Naive thymus-derived CD8-positive, alpha-beta T cell (primary cell): ENCODE data around the gene PDZK1IP1. TPM values are rescaled to one million over a fixed set of nuclear protein-coding genes. Genes with fewer than 3 reads are reported as not detected.
A peak's percentile ranks its signal among the peaks of the same experiment; 100 is the strongest.
"Not testable (repeated sequence)": the region's sequence is repeated elsewhere in the genome, so short reads cannot be mapped to it uniquely, and the experiment has no call there.

ENCODE experiments used
- ATAC-seq, 2 donors: fragments of 150-1000 bp; cut with Tn5 transposase in 1 of 2; sonication (Bioruptor Pico), chemical (Tn5 transposase) in 1 of 2; 1 replicate in 1 of 2; 2 replicates in 1 of 2; pipeline ENCODE4 v1.10.0; 2021; ENCODE audit warnings: mild to moderate bottlenecking in 2 of 2, moderate library complexity in 2 of 2
- POLR2A ChIA-PET: fragments of 350-600 bp; sonication (Branson Sonifier 250); formaldehyde crosslinking; loops from one replicate; lab custom pipeline; 2021; ENCODE audit warnings: antibody characterized with exemption; lab: Charles Lee
- DNase-seq, 10 donors: peaks; one replicate each; pipeline versions ENCODE4 v3.0.0 to v3.0.0-alpha.2; 2020 to 2022
- H3K27ac Mint-ChIP-seq, 10 donors: one replicate each; pipeline ENCODE4 v1.8.0; 2020 to 2022; ENCODE audit warnings: mild to moderate bottlenecking in 10 of 10, mixed read lengths in 10 of 10, moderate library complexity in 4 of 10, inconsistent platforms in 1 of 10
- H3K27me3 Mint-ChIP-seq, 5 donors: one replicate each; pipeline ENCODE4 v1.8.0; 2021 to 2022; ENCODE audit warnings: mixed read lengths in 5 of 5
- H3K36me3 Mint-ChIP-seq, 3 donors: one replicate each; pipeline ENCODE4 v1.8.0; 2020 to 2022; ENCODE audit warnings: mixed read lengths in 3 of 3, mild to moderate bottlenecking in 2 of 3, inconsistent platforms in 1 of 3
- H3K4me1 Mint-ChIP-seq, 4 donors: one replicate each; pipeline ENCODE4 v1.8.0; 2021 to 2022; ENCODE audit warnings: mixed read lengths in 4 of 4
- H3K4me3 Mint-ChIP-seq, 10 donors: one replicate each; pipeline ENCODE4 v1.8.0; 2020 to 2022; ENCODE audit warnings: mild to moderate bottlenecking in 10 of 10, mixed read lengths in 10 of 10, moderate library complexity in 6 of 10, inconsistent platforms in 1 of 10
- H3K9me3 Mint-ChIP-seq, 9 donors: one replicate each; pipeline ENCODE4 v1.8.0; 2020 to 2022; ENCODE audit warnings: mixed read lengths in 9 of 9, mild to moderate bottlenecking in 3 of 9, inconsistent platforms in 1 of 9, moderate library complexity in 1 of 9
- polyA plus RNA-seq, 3 donors: library from polyadenylated mRNA; unstranded; fragments of 300-500 nt; fragmentation: Illumina TruSeq; gene quantifications; one replicate each; pipeline ENCODE4 v1.2.3, GENCODE V29; 2021
- total RNA-seq, 8 experiments: library from RNA in 2 of 8; stranded (reverse) in 2 of 8; gene quantifications; one replicate each; pipeline ENCODE4 v1.2.3 and lab custom pipeline; 2021 to 2026

Gene PDZK1IP1
- total and polyA plus RNA-seq, 5 experiments from 2014 or later = not detected

- peak in 1 of 10 donors; percentile 46 for DNase-seq
- peaks cover 15 to 55% (median 25%) of the 10 kb centered on the region in 5 donors for H3K27me3 Mint-ChIP-seq
- H3K36me3 Mint-ChIP-seq = no peaks in the 10 kb centered on the region
- no peak for ATAC-seq
- H3K4me3 Mint-ChIP-seq = no peak overlapping the region
- H3K9me3 Mint-ChIP-seq = peaks cover 0 to 4% (median 0%) of the 10 kb centered on the region in 9 donors
- POLR2A ChIA-PET = no interaction called here
- H3K27ac Mint-ChIP-seq = no peak overlapping the region
- H3K4me1 Mint-ChIP-seq = no peaks in the 10 kb centered on the region
Observed at GRCh38 chr1:47207803-47208373, 18.1 kb upstream of the PDZK1IP1 start.

- Mint-ChIP-seq H3K4me3 (no peak overlapping the region), H3K9me3 (peaks cover 0 to 7% (median 0%) of the 10 kb centered on the region in 9 donors), H3K27ac (no peak overlapping the region), H3K27me3 (peaks cover 15 to 54% (median 25%) of the 10 kb centered on the region in 5 donors), H3K4me1 (no peaks in the 10 kb centered on the region), H3K36me3 (no peaks in the 10 kb centered on the region)
- ATAC-seq (no peak), DNase-seq (peak in 1 of 10 donors; percentile 9)
- POLR2A ChIA-PET = no interaction called here
Observed at GRCh38 chr1:47205918-47206317, 16.1 kb upstream of the PDZK1IP1 start.

GRCh38 chr1:47203504-47203903, 13.7 kb upstream of the PDZK1IP1 start:
- H3K36me3 Mint-ChIP-seq, POLR2A ChIA-PET, H3K4me1 Mint-ChIP-seq, DNase-seq, H3K9me3 Mint-ChIP-seq, H3K4me3 Mint-ChIP-seq, H3K27ac Mint-ChIP-seq, ATAC-seq: not testable (repeated sequence)
- H3K27me3 Mint-ChIP-seq = peaks cover 21 to 50% (median 31%) of the 10 kb centered on the region in 5 donors

DNA sequence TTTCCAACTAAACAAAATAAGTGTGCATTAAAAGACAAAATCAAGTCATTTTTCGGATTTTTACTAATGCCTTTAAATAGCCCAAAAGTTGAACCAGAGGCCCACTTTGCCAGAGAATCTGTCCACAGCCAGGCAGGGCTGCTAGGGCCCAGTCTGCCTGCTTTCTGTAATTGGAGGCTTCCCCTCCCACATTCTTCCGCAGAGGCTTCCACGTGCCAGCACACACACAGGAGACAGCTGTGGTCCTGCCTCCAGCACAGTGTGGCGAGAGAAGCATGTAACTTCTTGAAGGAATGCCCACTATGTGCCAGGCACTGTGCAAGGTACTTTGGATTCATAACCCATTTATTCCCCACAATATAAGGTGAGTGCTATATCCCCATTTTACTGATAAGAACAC, 11.3 kb upstream of the PDZK1IP1 start:
- POLR2A ChIA-PET = no interaction called here
- H3K9me3 Mint-ChIP-seq = peaks cover 0 to 7% (median 0%) of the 10 kb centered on the region in 9 donors
- H3K27ac Mint-ChIP-seq = no peak overlapping the region
- no peaks in the 10 kb centered on the region for H3K4me1 Mint-ChIP-seq
- ATAC-seq (no peak), DNase-seq (no peak)
- no peak overlapping the region for H3K4me3 Mint-ChIP-seq
- H3K36me3 Mint-ChIP-seq = no peaks in the 10 kb centered on the region
- peaks cover 22 to 54% (median 32%) of the 10 kb centered on the region in 5 donors for H3K27me3 Mint-ChIP-seq

- no peak overlapping the region for H3K4me3 Mint-ChIP-seq
- POLR2A ChIA-PET = no interaction called here
- H3K27me3 Mint-ChIP-seq = peaks cover 22 to 38% (median 27%) of the 10 kb centered on the region in 5 donors
- no peak for DNase-seq
- no peaks in the 10 kb centered on the region for H3K4me1 Mint-ChIP-seq
- ATAC-seq = no peak
- H3K9me3 Mint-ChIP-seq = peaks cover 0 to 6% (median 0%) of the 10 kb centered on the region in 9 donors
- no peaks in the 10 kb centered on the region for H3K36me3 Mint-ChIP-seq
- H3K27ac Mint-ChIP-seq = no peak overlapping the region
Observed at GRCh38 chr1:47198214-47198613, 8.4 kb upstream of the PDZK1IP1 start.

- POLR2A ChIA-PET = no interaction called here
Observed at GRCh38 chr1:47196622-47197021, 6.8 kb upstream of the PDZK1IP1 start.

DNA sequence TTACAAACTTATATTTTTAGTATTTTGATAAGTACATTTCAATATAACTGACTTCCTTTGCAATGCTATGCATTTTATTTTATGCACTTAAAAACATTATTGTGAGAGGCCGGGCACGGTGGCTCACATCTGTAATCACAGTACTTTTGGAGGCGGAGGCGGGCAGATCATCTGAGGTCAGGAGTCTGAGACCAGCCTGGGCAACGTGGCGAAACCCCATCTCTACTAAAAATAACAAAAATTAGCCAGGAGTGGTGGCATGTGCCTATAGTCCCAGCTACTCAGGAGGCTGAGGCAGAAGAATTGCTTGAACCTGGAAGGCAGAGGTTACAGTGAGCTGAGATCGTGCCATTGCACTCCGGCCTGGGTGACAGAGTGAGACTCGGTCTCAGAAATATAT, 6.1 kb upstream of the PDZK1IP1 start:
- POLR2A ChIA-PET, H3K27ac Mint-ChIP-seq, H3K4me1 Mint-ChIP-seq: not testable (repeated sequence)

More at GRCh38 chr1:47196622-47197021, 6.8 kb upstream of the PDZK1IP1 start:
- peaks cover 0 to 4% (median 2%) of the 10 kb centered on the region in 4 donors for H3K4me1 Mint-ChIP-seq
- ATAC-seq (no peak), DNase-seq (peak in 1 of 10 donors; percentile 44)
- H3K9me3 Mint-ChIP-seq = no peaks in the 10 kb centered on the region
- no peak overlapping the region for H3K27ac Mint-ChIP-seq
- H3K27me3 Mint-ChIP-seq = peaks cover 28 to 44% (median 29%) of the 10 kb centered on the region in 5 donors
- no peaks in the 10 kb centered on the region for H3K36me3 Mint-ChIP-seq
- no peak overlapping the region for H3K4me3 Mint-ChIP-seq

DNA sequence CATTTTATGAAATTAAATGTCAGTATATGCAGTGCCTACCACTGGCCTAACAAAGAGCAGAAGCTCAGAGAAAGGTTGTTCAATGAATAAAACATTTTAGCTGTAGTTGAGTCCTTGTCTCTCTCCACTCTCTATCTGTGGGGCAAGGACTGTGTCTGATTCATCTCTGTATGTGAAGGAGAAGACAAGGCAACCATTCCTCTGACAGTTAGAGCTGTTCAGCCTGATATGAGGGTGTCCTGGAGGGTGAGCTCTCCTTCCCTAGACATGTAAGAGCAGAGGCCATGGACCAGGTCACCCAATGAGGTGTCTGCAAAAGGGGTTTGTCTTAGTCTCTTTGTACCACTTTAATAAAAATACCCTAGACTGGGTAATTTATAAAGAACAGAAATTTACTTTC, 4.5 kb upstream of the PDZK1IP1 start:
- no peak for ATAC-seq
- no peak for DNase-seq
- POLR2A ChIA-PET = no interaction called here
- Mint-ChIP-seq H3K27ac (no peak overlapping the region), H3K4me1 (peaks cover 0 to 4% (median 2%) of the 10 kb centered on the region in 4 donors), H3K36me3 (no peaks in the 10 kb centered on the region), H3K4me3 (no peak overlapping the region), H3K9me3 (no peaks in the 10 kb centered on the region), H3K27me3 (peaks cover 23 to 40% (median 25%) of the 10 kb centered on the region in 5 donors)

More for the DNA sequence above, 6.1 kb upstream of the PDZK1IP1 start:
- ATAC-seq, DNase-seq, H3K4me3 Mint-ChIP-seq, H3K9me3 Mint-ChIP-seq, H3K36me3 Mint-ChIP-seq: not testable (repeated sequence)
- H3K27me3 Mint-ChIP-seq = peaks cover 28 to 44% (median 29%) of the 10 kb centered on the region in 5 donors

GRCh38 chr1:47193496-47193895, 3.7 kb upstream of the PDZK1IP1 start:
- H3K4me3 Mint-ChIP-seq, POLR2A ChIA-PET, H3K36me3 Mint-ChIP-seq, H3K9me3 Mint-ChIP-seq, H3K27ac Mint-ChIP-seq, DNase-seq, ATAC-seq, H3K4me1 Mint-ChIP-seq: not testable (repeated sequence)
- H3K27me3 Mint-ChIP-seq = peaks cover 15 to 32% (median 17%) of the 10 kb centered on the region in 5 donors

DNA sequence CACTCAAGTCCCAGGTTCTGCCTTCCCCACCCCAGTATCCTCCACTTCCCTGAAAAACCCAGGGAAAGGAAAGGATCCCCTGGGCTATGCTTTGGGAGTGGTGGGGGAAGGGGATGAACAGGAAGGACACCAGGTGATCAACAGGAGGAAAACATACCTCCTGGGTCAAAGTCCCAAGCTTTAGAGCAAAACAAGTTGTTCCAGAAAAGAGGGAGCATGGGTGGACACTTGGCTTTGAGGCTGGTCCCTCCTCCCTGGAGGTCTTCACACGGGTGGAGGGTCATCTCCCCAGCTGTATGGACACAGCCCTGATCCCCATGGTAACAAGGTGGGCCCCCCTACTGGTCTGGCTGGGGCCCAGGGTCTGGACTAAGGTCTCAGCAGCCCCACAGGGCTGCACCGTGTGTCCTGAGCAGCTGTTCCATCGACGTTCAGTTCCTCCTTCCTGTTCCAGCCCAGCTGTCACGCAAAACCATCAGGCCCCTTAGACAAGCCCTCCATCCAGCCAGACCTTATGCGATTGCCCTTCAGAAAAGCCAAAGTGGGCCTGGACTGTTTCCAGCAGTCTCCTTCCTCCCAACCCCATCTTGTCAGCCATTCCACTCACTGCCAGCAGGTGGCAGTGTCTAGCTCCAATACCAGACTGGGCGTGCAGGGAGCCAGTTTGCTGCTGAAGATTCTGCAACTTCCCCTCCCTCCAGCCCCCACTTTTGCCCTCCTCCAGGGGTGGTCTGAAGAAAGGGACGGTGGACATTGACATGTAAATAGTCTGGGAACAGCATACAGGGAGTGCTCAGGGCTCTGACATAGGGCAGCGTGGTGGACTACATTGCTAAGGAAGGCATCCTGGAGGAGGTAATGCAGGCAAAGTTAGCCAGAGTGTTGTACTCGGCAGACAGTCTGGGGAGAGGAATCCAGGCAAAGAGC, 2.9 kb upstream of the PDZK1IP1 start:
- Mint-ChIP-seq H3K4me3 (no peak overlapping the region), H3K27ac (no peak overlapping the region), H3K4me1 (peaks cover 0 to 4% (median 2%) of the 10 kb centered on the region in 4 donors), H3K36me3 (no peaks in the 10 kb centered on the region), H3K9me3 (no peaks in the 10 kb centered on the region), H3K27me3 (peaks cover 7 to 24% (median 9%) of the 10 kb centered on the region in 5 donors)
- ATAC-seq = peak; percentile 64 to 68
- POLR2A ChIA-PET = no interaction called here
- peak; percentile 34 to 77 (median 58) for DNase-seq

GRCh38 chr1:47191940-47192457, 2.2 kb upstream of the PDZK1IP1 start:
- no peak overlapping the region for H3K27ac Mint-ChIP-seq
- H3K4me1 Mint-ChIP-seq = peaks cover 0 to 4% (median 2%) of the 10 kb centered on the region in 4 donors
- ATAC-seq (no peak), DNase-seq (peak in 2 of 10 donors; percentile 12 to 18)
- H3K4me3 Mint-ChIP-seq = no peak overlapping the region
- H3K27me3 Mint-ChIP-seq = peaks cover 6 to 22% (median 9%) of the 10 kb centered on the region in 5 donors
- no peaks in the 10 kb centered on the region for H3K36me3 Mint-ChIP-seq
- POLR2A ChIA-PET = no interaction called here
- no peaks in the 10 kb centered on the region for H3K9me3 Mint-ChIP-seq

DNA sequence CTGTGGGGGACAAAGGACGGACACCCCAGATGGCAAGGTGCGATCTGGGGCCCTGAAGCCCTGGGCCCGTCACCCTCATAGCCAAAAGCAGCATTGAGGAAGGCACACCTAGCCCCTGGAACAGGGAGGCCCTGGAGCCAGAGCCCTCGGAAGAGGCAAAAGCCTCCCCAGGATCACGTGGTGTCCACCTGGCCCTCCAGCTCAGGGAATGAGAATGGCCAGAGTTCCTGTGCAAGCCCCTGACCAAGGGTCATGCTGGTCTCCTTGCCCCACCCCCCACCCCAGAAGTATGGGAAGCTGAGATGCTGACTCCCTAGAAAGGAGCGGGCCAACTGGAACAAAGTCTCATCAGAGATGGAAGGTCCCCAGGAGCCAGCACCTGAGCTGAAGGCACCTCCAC, 1.0 kb upstream of the PDZK1IP1 start:
- H3K36me3 Mint-ChIP-seq = no peaks in the 10 kb centered on the region
- no peak overlapping the region for H3K4me3 Mint-ChIP-seq
- H3K9me3 Mint-ChIP-seq = no peaks in the 10 kb centered on the region
- H3K27me3 Mint-ChIP-seq = peaks cover 6 to 34% (median 7%) of the 10 kb centered on the region in 5 donors
- no peak for ATAC-seq
- peak in 2 of 10 donors; percentile 3 to 7 for DNase-seq
- H3K4me1 Mint-ChIP-seq = peaks cover 0 to 4% (median 2%) of the 10 kb centered on the region in 4 donors
- POLR2A ChIA-PET = no interaction called here
- no peak overlapping the region for H3K27ac Mint-ChIP-seq

GRCh38 chr1:47190509-47190855, 646 bp upstream of the PDZK1IP1 start:
- Mint-ChIP-seq H3K36me3 (no peaks in the 10 kb centered on the region), H3K27me3 (peaks cover 7 to 37% (median 11%) of the 10 kb centered on the region in 5 donors), H3K4me3 (no peak overlapping the region), H3K4me1 (peaks cover 0 to 4% (median 2%) of the 10 kb centered on the region in 4 donors), H3K27ac (no peak overlapping the region), H3K9me3 (no peaks in the 10 kb centered on the region)
- POLR2A ChIA-PET = no interaction called here
- ATAC-seq (no peak), DNase-seq (peak in 1 of 10 donors; percentile 37)
